A549 (cell line): Measurements from ENCODE around the gene TNS3.

Source experiments
- CTCF ChIP-seq: fragments of >200 bp; sonication (Bioruptor Twin); formaldehyde crosslinking; IDR thresholded peaks from 3 replicates; pipeline ENCODE4 v1.5.1; 2016
- EHMT2 ChIP-seq: fragments of 200-600 bp; sonication (generic); IDR thresholded peaks from 2 replicates; pipeline ENCODE4 v1.6.1; 2016; ENCODE audit warnings: antibody characterized with exemption, low read depth, mild to moderate bottlenecking, moderate library complexity
- MAFK ChIP-seq: fragments of 450-650 bp; IDR thresholded peaks from 2 replicates; pipeline ENCODE4 v1.6.1; 2014; ENCODE audit not compliant: partially characterized antibody
- NR3C1 ChIP-seq: fragments of >200 bp; sonication (Bioruptor Twin); formaldehyde crosslinking; IDR thresholded peaks from 3 replicates; pipeline ENCODE4 v1.6.1; 2017
- POLR2A ChIP-seq: IDR thresholded peaks from 2 replicates; pipeline ENCODE4 v1.6.1; 2012; ENCODE audit warnings: mild to moderate bottlenecking, low read length

- TF ChIP-seq NR3C1: no peak
- TF ChIP-seq EHMT2: no peak
- no peak for TF ChIP-seq CTCF
- TF ChIP-seq MAFK: no peak
- TF ChIP-seq POLR2A: no peak
Observed at GRCh38 chr7:47340517-47340916, 241.4 kb downstream of the TNS3 start.
